Superior temporal gyrus (tissue), 1 donor: ENCODE data around the gene FHIP1B.
"Not testable (repeated sequence)": the region's sequence is repeated elsewhere in the genome, so short reads cannot be mapped to it uniquely, and the experiment has no call there.

Source experiments
- DNase-seq: peaks from one replicate; pipeline ENCODE4 v3.0.0-alpha.2; 2016; ENCODE audit errors: extremely low spot score

Gene FHIP1B

DNA sequence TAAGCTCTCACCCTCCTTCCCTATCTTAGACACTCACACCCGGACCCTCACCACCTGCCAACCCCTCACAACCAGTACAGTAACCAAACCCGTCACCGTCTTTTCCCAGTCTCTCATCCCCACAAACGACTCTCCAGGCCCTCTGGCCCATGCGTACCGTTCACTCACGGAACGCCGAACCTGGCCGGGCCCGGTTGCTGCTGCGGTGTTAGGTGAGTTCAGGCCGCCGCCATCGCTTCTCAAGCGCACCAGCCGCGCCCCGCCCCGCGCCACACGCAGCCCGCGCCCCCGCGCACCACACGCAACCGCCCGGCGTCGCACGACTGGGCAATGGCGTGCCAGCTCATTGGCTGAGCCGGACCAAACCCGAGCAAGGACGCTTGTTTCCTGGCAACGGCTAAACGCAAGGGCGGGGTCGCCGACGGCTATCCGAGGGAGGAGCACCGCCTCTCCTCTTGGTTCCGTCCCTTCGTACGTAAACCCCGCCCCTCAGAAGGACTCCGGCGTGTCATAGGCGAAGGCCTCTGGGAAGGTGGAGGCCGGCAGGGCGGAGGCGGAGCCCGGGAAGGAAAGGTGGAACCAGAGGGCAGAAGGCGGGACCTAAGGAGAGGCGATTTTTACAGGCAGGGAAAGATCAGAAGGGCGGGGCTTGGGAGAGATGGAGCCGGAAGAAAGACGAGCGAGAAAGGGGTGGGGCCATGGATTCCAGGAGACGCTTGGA lies at the start of gene FHIP1B:
FHIP1B (minus strand) TSS at position 250 of the 721 bp plus-strand sequence. CDS start 10,120 bp downstream, outside the sequence.
- DNase-seq: peak; percentile 99

DNA sequence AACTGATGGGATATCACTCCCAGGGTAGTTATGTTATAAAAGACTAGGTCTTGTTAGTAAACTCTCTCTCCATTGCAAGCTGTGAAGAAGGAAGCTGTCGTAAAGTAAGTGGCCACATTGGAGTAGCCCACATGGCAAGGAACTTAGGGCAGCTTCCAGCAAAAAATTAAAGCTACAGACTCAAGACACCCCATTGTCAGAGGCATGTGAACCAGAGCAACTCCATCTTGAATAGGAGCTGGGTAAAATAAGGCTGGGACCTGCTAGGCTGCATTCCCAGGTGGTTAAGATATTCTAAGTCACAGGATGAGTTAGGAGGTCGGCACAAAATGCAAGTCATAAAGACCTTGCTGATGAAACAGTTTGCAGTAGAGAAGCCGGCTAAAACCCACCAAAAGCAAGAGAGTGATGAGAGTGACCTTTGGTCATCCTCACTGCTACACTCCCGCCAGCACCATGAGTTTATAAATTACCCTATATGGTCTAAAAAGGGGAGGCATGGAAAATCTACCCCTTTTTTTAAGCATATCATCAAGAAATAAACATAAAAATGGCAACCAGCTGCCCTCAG lies 49.1 kb upstream of the FHIP1B start:
- DNase-seq: no peak

DNA sequence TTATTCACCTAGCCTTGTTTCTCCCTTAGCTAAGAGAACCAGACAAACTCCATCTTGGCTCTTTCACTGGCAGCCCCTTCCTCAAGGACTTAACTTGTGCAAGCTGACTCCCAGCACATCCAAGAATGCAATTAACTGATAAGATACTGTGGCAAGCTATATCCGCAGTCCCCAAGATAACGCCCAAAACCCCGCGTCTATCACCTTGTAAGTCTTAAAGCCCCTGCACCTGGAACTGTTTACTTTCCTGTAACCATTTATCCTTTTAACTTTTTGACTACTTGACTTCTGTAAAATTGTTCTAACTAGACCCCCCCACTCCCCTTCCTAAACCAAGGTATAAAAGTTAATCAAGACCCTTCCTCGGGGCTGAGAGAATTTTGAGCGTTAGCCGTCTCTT lies 46.4 kb upstream of the FHIP1B start:
- DNase-seq: not testable (repeated sequence)

DNA sequence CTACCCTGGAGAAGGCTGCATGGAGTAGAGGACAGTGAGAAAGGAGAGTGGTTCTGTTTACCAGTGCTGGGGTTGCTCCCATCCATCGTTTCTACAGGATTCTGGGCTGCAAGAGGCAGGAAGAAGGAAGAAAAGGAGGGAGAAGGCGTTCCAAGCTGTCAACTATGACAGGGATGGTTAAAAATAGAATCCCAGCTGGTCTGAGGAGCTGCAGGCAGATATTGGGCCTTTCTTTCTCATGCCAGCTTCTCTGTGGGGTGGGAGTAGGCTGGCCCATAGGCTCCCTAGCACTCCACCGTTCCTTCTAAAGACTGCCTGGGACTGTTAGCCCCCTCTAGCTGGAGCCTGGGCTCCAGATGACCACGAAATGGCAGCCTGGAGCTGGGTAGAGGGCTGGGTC lies 38.8 kb upstream of the FHIP1B start:
- DNase-seq: no peak

DNA sequence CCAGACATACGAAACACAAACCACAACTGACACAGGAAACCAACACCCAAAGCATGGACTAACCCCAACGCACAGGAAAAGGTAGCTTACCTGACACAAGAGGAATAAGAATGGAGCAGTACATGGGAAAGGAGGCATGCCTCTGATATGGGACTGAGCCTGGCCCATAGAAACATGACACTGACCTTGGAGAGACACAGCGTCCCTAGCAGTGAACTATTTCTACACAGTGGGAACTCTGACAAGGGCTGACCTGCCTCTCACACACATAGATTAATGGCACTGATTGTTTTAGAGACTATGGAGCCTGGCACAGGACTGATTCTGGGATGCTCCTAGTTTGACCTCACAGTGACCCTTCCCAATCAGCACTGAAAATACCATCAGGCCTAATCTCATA lies 37.2 kb upstream of the FHIP1B start:
- DNase-seq: no peak

DNA sequence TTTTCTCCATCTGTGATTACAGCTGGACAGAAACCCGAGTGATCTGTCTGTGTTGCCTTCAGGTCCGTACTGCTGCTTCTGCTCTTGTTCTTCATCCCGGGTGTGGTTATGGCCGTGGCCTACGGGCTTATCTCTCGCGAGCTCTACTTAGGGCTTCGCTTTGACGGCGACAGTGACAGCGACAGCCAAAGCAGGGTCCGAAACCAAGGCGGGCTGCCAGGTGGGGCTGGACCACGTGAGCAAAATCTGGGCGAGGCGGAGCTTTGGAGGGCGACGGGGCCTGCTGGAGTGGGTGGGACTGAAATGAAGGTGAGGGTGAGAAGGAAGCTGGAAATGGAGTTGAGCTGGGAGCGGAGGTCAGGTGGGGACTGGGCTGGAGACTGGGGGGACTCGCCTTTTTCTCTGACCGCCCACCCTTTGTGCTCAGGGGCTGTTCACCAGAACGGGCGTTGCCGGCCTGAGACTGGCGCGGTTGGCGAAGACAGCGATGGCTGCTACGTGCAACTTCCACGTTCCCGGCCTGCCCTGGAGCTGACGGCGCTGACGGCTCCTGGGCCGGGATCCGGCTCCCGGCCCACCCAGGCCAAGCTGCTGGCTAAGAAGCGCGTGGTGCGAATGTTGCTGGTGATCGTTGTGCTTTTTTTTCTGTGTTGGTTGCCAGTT lies 36.3 kb upstream of the FHIP1B start:
- no peak for DNase-seq

DNA sequence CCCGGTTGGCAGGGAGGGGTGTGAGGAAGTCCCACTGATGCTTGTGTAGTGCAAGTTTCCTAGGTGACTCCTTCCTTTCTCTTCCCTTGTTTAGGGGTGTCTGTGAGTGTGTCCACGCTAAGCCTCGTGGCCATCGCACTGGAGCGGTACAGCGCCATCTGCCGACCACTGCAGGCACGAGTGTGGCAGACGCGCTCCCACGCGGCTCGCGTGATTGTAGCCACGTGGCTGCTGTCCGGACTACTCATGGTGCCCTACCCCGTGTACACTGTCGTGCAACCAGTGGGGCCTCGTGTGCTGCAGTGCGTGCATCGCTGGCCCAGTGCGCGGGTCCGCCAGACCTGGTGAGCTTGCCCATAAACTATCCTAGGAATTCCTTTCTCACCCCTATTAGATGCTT lies 35.6 kb upstream of the FHIP1B start:
- no peak for DNase-seq

DNA sequence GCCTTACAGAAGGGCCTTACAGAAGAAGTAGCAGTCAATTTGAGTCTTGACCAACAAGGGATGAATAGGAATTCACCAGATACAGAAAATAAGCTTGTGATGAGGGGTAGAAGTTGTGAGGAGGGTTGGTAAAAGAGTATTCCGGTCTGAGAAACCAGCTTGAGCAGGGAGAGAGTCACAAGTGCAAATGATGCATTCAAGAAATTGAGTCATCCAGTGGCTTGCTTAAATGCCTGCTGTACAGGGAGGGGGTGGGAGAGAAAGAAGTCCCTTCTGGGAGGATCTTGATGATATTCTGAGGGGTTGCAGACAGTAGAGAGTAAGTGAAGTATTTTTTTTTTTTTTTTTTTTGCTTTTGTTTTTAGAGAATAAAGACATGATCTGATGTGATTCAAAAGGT lies 34.4 kb upstream of the FHIP1B start:
- DNase-seq: no peak

DNA sequence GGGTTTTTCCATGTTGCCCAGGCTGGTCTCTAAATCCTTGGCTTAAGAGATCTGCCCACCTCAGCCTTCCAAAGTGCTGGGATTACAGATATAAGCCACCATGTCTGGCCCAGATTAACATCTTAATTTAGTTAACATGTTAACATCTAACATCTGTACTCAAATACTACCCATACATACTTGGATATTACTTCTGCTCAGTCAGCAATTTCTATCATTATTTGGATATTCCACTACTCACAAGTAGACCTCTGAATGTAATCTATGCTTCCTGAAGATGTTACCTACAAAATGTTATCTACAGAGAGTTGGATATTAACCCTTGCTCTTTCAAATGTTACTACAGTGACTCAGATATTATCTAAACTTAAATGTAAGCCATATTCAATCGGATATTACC lies 29.2 kb upstream of the FHIP1B start:
- peak; percentile 17 for DNase-seq

DNA sequence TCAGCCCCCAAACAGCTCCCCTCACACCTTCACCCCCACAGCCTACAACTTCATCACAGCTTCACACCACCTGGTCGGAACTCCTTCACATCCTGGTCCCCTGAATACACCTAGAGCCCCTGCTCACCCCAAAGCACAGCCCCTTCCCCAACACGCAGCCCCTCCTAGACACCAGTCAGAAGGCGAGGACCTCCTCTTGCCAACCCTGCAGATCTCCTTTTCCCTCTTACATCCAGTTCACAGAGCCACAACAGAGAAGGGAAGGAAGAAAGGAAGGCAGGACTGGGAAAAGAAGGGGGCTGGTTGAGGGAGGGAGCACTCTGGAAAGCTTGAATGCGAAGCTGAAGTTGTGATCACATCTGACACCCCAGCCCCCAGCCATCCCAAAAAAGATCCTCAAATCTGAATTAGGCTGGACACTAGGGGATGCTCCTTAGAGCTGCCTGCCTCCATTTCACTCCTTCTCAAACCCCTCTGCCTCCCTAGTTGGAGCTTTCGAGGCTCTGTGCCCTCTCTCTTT lies 25.8 kb upstream of the FHIP1B start:
- DNase-seq: peak; percentile 18

DNA sequence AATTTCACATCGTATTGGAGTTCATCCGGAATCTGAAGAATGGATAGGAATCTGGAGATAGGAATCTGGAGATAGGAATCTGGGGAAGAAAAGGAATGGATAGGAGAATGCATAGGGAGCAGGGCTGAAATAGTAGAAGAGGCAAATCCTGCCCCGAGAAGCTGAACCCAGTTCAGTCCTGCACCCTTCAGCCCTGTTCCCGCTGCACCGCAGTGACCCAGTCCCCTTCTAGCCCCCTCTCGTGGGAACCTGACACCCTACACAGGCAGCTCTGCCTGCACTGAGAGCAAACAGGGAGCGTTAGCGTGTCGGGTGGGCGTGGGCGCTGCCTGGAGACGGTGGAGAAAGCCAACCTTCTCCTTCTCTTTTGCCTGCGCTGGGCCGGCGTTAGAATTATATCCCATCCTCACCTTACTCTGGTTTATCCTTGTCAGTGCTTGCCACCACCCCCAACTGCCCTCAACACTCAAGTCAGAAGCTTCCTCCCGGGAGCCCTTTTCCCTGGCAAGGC lies 24.2 kb upstream of the FHIP1B start:
- peak; percentile 48 for DNase-seq

DNA sequence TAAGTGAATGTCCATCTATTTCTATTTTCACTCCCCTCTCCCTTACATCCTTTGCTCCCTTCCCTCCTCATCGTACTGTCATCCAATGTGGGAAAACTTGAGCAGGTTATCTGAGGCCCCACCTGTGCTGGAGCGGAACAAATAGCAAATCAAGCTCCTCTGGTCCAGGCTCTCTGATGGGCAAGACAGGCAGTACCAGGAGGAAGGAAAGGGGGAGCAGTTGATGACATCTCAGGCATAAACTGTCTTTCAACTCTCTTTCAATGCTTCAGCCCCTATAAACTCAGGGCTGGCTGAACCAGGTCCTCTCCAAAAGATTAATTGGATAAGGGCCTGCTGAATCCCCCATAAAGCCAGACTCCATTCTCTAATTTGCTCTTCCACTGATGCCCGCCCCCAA lies 23.7 kb upstream of the FHIP1B start:
- DNase-seq: no peak

DNA sequence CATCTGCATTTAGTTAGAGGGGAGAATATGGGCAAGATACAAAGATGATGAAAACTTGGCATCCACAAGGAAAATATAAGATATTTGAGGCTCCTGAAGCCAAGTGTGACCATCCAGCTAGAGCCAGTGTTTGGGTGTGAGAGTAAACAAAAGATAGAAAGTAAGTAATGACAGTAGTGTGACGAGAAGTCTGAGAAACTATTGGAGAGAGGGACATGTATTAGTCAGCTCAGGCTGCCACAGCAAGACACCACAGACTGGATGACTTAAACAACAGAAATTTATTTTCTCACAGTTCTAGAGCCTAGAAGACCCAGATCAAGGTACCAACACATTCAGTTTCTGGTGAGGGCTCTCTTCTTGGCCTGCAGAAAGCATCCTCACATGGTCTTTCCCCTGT lies 18.8 kb upstream of the FHIP1B start:
- no peak for DNase-seq

DNA sequence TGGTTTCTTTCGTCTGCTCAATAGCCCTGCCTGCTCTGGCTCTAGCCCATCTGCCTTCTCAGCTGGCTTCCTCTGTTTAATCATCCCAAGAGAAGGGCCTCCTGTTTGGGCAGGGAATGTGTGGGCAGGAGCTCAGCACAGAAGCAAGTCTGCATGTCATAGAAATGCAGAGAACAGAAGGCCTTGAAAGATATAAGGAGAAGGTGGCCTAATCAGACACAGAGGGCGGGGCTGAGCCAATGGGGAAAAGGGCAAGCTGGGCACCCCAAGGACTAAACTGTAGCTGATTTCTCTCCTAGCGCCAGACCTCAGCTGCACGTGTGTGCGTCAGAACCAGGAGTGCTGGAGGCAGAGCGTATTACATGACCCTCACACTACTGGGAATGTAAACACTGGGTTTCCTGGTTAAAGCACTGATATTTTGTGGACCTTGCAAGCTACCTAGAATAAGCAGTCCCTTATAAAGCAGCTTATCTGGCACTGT lies 17.6 kb upstream of the FHIP1B start:
- no peak for DNase-seq

DNA sequence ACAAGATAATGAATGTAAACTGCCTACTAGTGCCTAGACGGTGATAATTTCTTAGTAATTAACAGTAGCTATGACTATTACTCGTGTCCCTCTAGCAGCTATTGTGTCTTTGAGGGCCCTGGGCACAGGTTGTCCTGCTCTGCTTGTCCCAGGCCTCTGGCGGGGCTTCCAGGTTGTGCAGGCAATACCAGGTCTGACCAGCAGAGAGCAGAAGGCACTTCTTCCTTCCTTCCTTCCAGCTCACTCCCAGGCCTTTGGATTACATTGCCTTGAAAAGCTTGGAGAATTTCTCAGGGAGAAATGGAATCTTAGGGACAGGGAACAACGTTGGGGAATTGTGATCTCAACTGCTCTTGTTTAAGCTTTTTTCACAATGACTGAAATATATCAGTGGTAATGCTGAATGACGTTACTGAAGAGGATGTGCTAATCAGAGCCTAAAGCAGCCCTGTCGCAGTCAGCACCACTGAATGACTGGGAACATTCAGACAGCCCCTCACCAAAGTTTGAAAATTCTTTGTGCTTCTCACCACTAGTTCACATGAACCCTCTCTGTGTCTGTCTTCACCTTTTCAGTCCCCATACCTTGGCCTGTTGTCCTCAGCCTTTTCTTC lies 16.8 kb upstream of the FHIP1B start:
- peak; percentile 74 for DNase-seq

DNA sequence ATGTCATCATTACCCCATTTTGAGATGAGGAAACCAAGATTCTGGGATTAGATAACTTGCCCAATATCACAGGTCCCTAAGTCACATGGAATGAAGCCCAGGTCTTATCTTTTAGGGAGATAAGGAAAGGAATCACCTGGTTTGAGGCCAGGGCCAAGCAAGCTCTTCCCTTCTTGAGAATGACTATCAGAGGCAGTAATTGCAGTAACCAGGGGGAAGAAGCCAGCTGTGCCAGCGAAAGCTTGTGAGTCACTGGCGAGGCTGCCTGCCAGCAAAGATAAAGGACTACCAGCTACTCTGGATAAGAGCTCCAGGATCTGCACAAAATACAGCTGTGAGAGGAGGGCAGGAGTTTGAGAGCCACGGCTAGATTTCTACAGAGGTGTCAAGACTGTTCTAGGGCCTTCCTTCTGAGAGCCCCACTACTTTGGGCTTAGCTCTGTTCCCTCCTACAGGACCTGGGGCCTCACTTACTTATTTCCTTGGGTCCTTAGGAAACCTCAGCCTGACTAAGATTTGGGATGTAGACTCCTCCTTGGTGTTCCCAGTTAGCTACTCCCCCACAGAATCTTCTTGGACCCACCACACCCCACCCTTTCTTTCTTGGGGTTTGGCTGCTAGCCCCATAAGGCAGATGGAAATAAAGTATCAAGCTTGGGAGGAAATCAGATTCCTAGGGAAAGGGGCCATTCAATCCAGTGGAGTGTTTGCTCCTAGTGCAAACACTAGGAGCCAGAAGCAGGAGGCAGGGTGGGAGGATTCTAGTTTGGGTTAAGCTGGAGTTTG lies 15.5 kb upstream of the FHIP1B start:
- no peak for DNase-seq

DNA sequence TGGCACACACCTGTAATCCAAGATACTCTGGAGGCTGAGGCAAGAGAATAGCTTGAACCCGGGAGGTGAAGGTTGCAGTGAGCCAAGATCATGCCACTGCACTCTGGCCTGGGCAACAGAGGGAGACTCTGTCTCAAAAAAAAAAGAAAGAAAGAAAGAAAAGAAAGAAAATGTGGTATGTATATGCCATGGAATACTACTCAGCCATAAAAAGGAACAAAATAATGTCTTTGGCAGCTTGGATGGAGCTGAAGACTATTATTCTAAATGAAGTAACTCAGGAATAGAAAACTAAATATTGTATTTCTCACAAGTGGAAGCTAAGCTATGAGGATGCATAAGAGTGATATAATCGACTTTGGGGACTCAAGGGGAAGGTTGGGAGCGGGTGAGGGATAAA lies 14.5 kb upstream of the FHIP1B start:
- not testable (repeated sequence) for DNase-seq

DNA sequence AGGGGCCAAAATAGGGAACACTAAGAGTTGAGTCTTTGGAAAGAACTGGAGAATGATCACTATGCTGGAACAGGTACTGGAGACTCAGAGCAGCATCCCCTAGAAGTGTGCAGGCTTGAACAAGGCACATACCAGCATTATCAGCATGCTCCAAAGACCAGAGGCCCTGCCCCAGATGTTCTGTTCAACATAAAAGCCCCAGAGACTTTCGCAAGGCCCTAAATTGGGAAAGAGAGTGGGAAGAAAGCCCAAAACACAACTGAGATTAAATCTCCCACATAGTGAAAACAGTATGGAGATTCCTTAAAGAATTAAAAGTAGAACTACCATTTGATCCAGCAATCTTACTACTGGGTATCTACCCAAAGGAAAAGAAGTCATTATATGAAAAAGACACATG lies 13.8 kb upstream of the FHIP1B start:
- DNase-seq: no peak

DNA sequence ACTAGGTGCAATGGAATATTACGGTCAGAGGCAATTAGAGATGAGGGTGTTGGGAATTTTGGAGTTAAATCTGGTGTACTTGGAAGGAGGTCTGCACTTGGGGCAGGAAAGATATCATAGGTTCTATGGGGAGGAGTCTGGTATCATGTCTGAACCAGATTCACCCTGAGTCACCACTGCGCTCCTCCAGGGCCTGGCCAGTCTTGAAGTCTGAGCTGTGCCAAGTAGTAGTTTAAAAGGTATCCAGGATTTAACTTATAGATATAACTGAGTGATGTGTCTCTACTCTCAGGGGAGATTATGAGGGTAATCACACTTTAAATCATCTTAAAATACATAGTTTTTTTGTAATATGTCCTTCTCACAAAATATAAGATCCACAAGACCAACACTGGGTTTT lies 11.1 kb upstream of the FHIP1B start:
- DNase-seq: no peak

DNA sequence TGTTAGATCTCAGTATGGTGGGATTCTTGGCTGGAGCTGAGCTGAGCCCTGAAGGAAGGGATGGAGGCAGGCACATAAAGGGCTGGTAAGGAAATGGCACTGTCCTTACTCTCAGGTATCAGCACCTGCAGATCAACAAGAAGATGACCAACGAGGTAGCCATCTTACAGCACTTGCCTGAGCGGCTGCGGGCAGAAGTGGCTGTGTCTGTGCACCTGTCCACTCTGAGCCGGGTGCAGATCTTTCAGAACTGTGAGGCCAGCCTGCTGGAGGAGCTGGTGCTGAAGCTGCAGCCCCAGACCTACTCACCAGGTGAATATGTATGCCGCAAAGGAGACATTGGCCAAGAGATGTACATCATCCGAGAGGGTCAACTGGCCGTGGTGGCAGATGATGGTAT lies 6.9 kb upstream of the FHIP1B start:
- no peak for DNase-seq

DNA sequence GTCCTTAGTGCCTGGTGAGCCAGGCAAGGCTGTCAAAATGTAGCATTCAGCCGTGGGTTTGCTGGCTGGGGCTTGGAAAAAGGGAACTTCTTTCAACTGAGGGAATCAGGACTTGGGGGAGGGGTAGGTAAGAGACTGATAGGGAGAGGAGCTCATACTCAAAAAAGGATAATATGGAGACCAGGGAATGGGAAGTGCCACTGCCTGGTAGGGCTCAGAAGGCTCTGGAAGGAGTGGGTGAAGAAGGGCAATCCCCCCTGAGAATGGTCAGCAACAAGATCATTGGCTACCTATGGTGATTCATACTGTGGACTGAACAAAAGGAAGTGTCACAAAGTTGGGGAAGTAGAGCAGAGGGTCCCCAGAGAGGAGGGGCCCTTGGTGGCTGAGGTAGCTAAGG lies 6.3 kb upstream of the FHIP1B start:
- no peak for DNase-seq
